GM12878 (cell line): ENCODE data around the gene FOXK2. TPM values are rescaled to one million over a fixed set of nuclear protein-coding genes. Genes with fewer than 3 reads are reported as not detected.

Source experiments
- ASH2L ChIP-seq: fragments of 300-600, 200-600 bp; sonication (generic); IDR thresholded peaks from 2 replicates; pipeline ENCODE4 v1.6.1; 2017; ENCODE audit warnings: low read depth, mild to moderate bottlenecking, borderline replicate concordance
- BCL11A ChIP-seq: IDR thresholded peaks from 2 replicates; pipeline ENCODE4 v1.6.1; 2011; ENCODE audit warnings: low read depth, low read length
- IKZF2 ChIP-seq, 2 experiments: fragments of 450-650 bp; IDR thresholded peaks; 2 replicates each; pipeline ENCODE4 v1.6.1; 2017; ENCODE audit warnings: mild to moderate bottlenecking in 2 of 2, moderate library complexity in 2 of 2
- MTA3 ChIP-seq: IDR thresholded peaks from 2 replicates; pipeline ENCODE4 v1.6.1; 2012; ENCODE audit warnings: low read length, inconsistent platforms, borderline replicate concordance
- MYC ChIP-seq: IDR thresholded peaks from 2 replicates; pipeline ENCODE4 v1.6.1; 2011; ENCODE audit warnings: mild to moderate bottlenecking, low read length, moderate library complexity, inconsistent platforms; ENCODE audit not compliant: insufficient read depth, insufficient replicate concordance, insufficient read length, severe bottlenecking
- NFXL1 ChIP-seq: fragments of 450-650 bp; IDR thresholded peaks from 2 replicates; pipeline ENCODE4 v1.6.1; 2017; ENCODE audit warnings: antibody characterized with exemption, mild to moderate bottlenecking, borderline replicate concordance
- RAD51 ChIP-seq: fragments of 450-650 bp; IDR thresholded peaks from 2 replicates; pipeline ENCODE4 v1.6.1; 2016; ENCODE audit warnings: moderate library complexity, mild to moderate bottlenecking, inconsistent platforms
- RELA ChIP-seq: fragments of 450-650 bp; IDR thresholded peaks from 2 replicates; pipeline ENCODE4 v1.8.0; 2014; ENCODE audit warnings: borderline replicate concordance; ENCODE audit not compliant: partially characterized antibody
- SMAD5 ChIP-seq: IDR thresholded peaks from 2 replicates; pipeline ENCODE4 v1.6.1; 2016; ENCODE audit warnings: antibody characterized with exemption, low read depth
- SREBF1 ChIP-seq: IDR thresholded peaks from 2 replicates; pipeline ENCODE4 v1.6.1; 2012; ENCODE audit warnings: mild to moderate bottlenecking, low read length
- SRF ChIP-seq, 2 experiments: IDR thresholded peaks; 2 replicates each; pipeline ENCODE4 v1.6.1; 2011; ENCODE audit warnings: low read depth in 2 of 2, low read length in 2 of 2, mild to moderate bottlenecking in 1 of 2, moderate library complexity in 1 of 2
- STAT1 ChIP-seq: fragments of 450-650 bp; conservative IDR thresholded peaks from 2 replicates; pipeline ENCODE4 v1.6.1; 2014; ENCODE audit warnings: antibody characterized with exemption, mild to moderate bottlenecking
- ZNF274 ChIP-seq: IDR thresholded peaks from one replicate; pipeline ENCODE4 v1.8.0; 2011; ENCODE audit not compliant: insufficient read length, insufficient read depth
- polyA plus RNA-seq, 11 experiments: library from polyadenylated mRNA; depleted of rRNA in 4 of 11; unstranded in 6 of 11; stranded (reverse) in 5 of 11; fragments of >200 nt; fragmentation: Nextera tagmentation in 4 of 11; fragmentation: Illumina TruSeq in 1 of 11; extraction: Ambion mirVana in 4 of 11; extraction: Trizol in 1 of 11; gene quantifications; 1 replicate in 1 of 11; 2 replicates in 10 of 11; pipeline versions ENCODE4 v1.2.1 to v1.2.3, GENCODE V29; 2011 to 2016; ENCODE audit warnings: inconsistent platforms in 2 of 11, missing spikeins in 2 of 11, low read depth in 1 of 11
- total RNA-seq, 4 experiments: library from RNA; depleted of rRNA in 3 of 4; stranded (reverse); fragments of >200 nt in 3 of 4; fragmentation: Illumina TruSeq in 1 of 4; extraction: Trizol in 1 of 4; gene quantifications; 2 replicates each; pipeline versions ENCODE4 v1.2.1 to v1.2.3, GENCODE V29; 2013 to 2021
- TF ChIP-seq, protein P1 (sequence below): IDR thresholded peaks from 2 replicates; pipeline ENCODE4 v1.6.1; 2012; ENCODE audit warnings: low read length, inconsistent platforms
- TF ChIP-seq, protein P2 (sequence below): fragments of 150-350 bp; IDR thresholded peaks from 2 replicates; pipeline ENCODE4 v1.6.1; 2014; ENCODE audit warnings: mild to moderate bottlenecking, low read depth, low read length
- TF ChIP-seq, protein P3 (sequence below): fragments of 450-650 bp; formaldehyde crosslinking; IDR thresholded peaks from 2 replicates; pipeline ENCODE4 v1.4.0; 2022; ENCODE audit warnings: mild to moderate bottlenecking, moderate library complexity
- TF ChIP-seq, protein P4 (sequence below): fragments of 450-650 bp; IDR thresholded peaks from 2 replicates; pipeline ENCODE4 v1.6.1; 2017; ENCODE audit warnings: mild to moderate bottlenecking, moderate library complexity
- TF ChIP-seq, protein P5 (sequence below): IDR thresholded peaks from 2 replicates; pipeline ENCODE4 v1.6.1; 2011; ENCODE audit warnings: low read depth, low read length, improper control_type of control experiment, borderline replicate concordance

FOXK2 gene
- total and polyA plus RNA-seq, 10 of the 15 experiments (the other 5 are each of a cell fraction or from before 2014, with no cell fraction given), result 2.4 to 56.8 (median 34.4) TPM

DNA sequence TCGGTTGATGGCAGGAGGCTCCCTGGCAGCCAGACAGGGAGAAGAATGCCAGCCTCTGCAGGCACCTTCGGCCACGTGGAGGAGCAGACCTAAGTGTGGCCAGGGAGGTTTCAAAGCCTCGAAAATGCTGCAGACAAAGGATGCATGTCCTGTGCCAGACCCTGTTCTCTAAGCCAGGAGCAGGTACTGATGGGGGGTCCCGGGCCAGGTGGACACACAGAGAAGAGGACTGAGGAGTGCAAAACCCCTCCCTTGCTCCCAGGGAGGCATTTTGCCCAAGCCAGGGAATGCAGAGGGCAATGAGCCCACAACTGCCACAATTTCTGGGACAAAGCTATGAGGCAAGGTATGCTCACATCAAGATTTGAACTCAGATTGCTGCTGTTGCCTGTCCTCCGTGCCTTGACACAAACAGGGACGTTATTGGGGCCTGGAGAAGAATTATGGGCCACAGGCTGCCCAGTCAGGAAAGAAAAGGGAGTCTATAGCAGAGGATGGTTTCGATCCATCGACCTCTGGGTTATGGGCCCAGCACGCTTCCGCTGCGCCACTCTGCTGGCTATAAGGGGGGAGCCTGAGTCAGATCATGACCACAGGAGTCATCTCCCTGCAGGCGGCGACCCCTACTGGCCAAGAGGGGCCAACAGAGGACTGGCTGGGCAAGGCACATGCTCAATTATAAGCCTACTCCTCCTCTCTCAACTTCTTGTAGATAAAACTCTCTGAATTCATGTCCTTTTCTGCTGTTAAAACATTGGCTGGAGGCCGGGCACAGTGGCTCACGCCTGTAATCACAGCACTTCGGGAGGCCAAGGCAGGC is 25.1 kb upstream of the FOXK2 start (continued):
- TF ChIP-seq, protein P1, sequence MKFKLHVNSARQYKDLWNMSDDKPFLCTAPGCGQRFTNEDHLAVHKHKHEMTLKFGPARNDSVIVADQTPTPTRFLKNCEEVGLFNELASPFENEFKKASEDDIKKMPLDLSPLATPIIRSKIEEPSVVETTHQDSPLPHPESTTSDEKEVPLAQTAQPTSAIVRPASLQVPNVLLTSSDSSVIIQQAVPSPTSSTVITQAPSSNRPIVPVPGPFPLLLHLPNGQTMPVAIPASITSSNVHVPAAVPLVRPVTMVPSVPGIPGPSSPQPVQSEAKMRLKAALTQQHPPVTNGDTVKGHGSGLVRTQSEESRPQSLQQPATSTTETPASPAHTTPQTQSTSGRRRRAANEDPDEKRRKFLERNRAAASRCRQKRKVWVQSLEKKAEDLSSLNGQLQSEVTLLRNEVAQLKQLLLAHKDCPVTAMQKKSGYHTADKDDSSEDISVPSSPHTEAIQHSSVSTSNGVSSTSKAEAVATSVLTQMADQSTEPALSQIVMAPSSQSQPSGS, result no peak
- TF ChIP-seq NFXL1, result no peak
- no peak for TF ChIP-seq MYC
- peak; percentile 56 to 64; a peak in 2 of 4 replicates for TF ChIP-seq IKZF2 (IDR thresholded peaks at IDR 0.05)
- TF ChIP-seq, protein P2, sequence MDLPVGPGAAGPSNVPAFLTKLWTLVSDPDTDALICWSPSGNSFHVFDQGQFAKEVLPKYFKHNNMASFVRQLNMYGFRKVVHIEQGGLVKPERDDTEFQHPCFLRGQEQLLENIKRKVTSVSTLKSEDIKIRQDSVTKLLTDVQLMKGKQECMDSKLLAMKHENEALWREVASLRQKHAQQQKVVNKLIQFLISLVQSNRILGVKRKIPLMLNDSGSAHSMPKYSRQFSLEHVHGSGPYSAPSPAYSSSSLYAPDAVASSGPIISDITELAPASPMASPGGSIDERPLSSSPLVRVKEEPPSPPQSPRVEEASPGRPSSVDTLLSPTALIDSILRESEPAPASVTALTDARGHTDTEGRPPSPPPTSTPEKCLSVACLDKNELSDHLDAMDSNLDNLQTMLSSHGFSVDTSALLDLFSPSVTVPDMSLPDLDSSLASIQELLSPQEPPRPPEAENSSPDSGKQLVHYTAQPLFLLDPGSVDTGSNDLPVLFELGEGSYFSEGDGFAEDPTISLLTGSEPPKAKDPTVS, result no peak
- peak; percentile 30 for TF ChIP-seq RELA
- TF ChIP-seq BCL11A, result no peak
- no peak for TF ChIP-seq ASH2L
- TF ChIP-seq SMAD5, result no peak
- no peak; the same call in 1 of the 2 replicates for TF ChIP-seq MTA3
- TF ChIP-seq, protein P3, sequence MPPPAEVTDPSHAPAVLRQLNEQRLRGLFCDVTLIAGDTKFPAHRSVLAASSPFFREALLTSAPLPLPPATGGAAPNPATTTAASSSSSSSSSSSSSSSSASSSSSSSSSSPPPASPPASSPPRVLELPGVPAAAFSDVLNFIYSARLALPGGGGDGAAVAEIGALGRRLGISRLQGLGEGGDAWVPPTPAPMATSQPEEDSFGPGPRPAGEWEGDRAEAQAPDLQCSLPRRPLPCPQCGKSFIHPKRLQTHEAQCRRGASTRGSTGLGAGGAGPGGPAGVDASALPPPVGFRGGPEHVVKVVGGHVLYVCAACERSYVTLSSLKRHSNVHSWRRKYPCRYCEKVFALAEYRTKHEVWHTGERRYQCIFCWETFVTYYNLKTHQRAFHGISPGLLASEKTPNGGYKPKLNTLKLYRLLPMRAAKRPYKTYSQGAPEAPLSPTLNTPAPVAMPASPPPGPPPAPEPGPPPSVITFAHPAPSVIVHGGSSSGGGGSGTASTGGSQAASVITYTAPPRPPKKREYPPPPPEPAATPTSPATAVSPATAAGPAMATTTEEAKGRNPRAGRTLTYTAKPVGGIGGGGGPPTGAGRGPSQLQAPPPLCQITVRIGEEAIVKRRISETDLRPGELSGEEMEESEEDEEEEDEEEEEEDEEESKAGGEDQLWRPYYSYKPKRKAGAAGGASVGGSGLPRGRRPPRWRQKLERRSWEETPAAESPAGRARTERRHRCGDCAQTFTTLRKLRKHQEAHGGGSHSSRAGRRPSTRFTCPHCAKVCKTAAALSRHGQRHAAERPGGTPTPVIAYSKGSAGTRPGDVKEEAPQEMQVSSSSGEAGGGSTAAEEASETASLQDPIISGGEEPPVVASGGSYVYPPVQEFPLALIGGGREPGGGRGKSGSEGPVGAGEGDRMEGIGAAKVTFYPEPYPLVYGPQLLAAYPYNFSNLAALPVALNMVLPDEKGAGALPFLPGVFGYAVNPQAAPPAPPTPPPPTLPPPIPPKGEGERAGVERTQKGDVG (CRISPR knock-in tag), result no peak
- TF ChIP-seq ZNF274, result no peak
- TF ChIP-seq, protein P4, sequence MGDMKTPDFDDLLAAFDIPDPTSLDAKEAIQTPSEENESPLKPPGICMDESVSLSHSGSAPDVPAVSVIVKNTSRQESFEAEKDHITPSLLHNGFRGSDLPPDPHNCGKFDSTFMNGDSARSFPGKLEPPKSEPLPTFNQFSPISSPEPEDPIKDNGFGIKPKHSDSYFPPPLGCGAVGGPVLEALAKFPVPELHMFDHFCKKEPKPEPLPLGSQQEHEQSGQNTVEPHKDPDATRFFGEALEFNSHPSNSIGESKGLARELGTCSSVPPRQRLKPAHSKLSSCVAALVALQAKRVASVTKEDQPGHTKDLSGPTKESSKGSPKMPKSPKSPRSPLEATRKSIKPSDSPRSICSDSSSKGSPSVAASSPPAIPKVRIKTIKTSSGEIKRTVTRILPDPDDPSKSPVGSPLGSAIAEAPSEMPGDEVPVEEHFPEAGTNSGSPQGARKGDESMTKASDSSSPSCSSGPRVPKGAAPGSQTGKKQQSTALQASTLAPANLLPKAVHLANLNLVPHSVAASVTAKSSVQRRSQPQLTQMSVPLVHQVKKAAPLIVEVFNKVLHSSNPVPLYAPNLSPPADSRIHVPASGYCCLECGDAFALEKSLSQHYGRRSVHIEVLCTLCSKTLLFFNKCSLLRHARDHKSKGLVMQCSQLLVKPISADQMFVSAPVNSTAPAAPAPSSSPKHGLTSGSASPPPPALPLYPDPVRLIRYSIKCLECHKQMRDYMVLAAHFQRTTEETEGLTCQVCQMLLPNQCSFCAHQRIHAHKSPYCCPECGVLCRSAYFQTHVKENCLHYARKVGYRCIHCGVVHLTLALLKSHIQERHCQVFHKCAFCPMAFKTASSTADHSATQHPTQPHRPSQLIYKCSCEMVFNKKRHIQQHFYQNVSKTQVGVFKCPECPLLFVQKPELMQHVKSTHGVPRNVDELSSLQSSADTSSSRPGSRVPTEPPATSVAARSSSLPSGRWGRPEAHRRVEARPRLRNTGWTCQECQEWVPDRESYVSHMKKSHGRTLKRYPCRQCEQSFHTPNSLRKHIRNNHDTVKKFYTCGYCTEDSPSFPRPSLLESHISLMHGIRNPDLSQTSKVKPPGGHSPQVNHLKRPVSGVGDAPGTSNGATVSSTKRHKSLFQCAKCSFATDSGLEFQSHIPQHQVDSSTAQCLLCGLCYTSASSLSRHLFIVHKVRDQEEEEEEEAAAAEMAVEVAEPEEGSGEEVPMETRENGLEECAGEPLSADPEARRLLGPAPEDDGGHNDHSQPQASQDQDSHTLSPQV, result no peak
- peak; percentile 99 for TF ChIP-seq STAT1
- peak in 1 of 2 experiments; percentile 68; a peak in 1 of 4 replicates for TF ChIP-seq SRF (IDR thresholded peaks at IDR 0.05; ENCODE audit: low read depth in 2 of 2, low read length in 2 of 2)
- TF ChIP-seq RAD51, result peak; percentile 63
- TF ChIP-seq, protein P5, sequence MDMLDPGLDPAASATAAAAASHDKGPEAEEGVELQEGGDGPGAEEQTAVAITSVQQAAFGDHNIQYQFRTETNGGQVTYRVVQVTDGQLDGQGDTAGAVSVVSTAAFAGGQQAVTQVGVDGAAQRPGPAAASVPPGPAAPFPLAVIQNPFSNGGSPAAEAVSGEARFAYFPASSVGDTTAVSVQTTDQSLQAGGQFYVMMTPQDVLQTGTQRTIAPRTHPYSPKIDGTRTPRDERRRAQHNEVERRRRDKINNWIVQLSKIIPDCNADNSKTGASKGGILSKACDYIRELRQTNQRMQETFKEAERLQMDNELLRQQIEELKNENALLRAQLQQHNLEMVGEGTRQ, result no peak
- no peak for TF ChIP-seq SREBF1
